Suprapubic skin (tissue), 4 donors: ENCODE measurements around the gene NAA15. TPM values are rescaled to one million over a fixed set of nuclear protein-coding genes. Genes with fewer than 3 reads are reported as not detected.

Source experiments
- DNase-seq, 2 donors: peaks; one replicate each; pipeline ENCODE4 v3.0.0-alpha.2; 2019; ENCODE audit warnings: low spot score in 2 of 2
- H3K27ac ChIP-seq: fragments of 200-600 bp; sonication (generic); one replicate; pipeline ENCODE4 v1.5.1; 2019
- H3K27me3 ChIP-seq: fragments of 200-600 bp; sonication (generic); one replicate; pipeline ENCODE4 v1.5.1; 2019
- H3K36me3 ChIP-seq: fragments of 200-600 bp; sonication (generic); one replicate; pipeline ENCODE4 v1.5.1; 2019
- H3K4me1 ChIP-seq: fragments of 200-600 bp; sonication (generic); one replicate; pipeline ENCODE4 v1.5.1; 2019
- H3K4me3 ChIP-seq: fragments of 200-600 bp; sonication (generic); one replicate; pipeline ENCODE4 v1.5.1; 2019; ENCODE audit warnings: mild to moderate bottlenecking
- H3K9me3 ChIP-seq: fragments of 200-600 bp; sonication (generic); one replicate; pipeline ENCODE4 v1.5.1; 2019
- CTCF ChIP-seq, 2 donors: fragments of 200-600 bp in 1 of 2; fragments of 450-650 bp in 1 of 2; sonication (generic) in 1 of 2; IDR thresholded peaks; one replicate each; pipeline ENCODE4 v1.5.1; 2016 to 2019; ENCODE audit warnings: antibody characterized with exemption in 2 of 2, mild to moderate bottlenecking in 1 of 2, moderate library complexity in 1 of 2
- EP300 ChIP-seq: sonication (generic); formaldehyde crosslinking; IDR thresholded peaks from one replicate; pipeline ENCODE4 v1.6.1; 2017; ENCODE audit warnings: antibody characterized with exemption
- POLR2A ChIP-seq, 2 donors: fragments of 450-650 bp; IDR thresholded peaks; one replicate each; pipeline ENCODE4 v1.6.1; 2017; ENCODE audit warnings: antibody characterized with exemption in 2 of 2, mild to moderate bottlenecking in 2 of 2, moderate library complexity in 2 of 2
- POLR2AphosphoS5 ChIP-seq, 3 donors: sonication (generic); formaldehyde crosslinking; IDR thresholded peaks; one replicate each; pipeline ENCODE4 v1.6.1; 2017; ENCODE audit warnings: antibody characterized with exemption in 3 of 3
- WGBS: methylation state at CpG from one replicate; pipeline ENCODE4 v1.1.5; 2018; 5-methylcytosine and 5-hydroxymethylcytosine counted together
- total RNA-seq, 4 donors: library from RNA; depleted of rRNA; stranded (reverse); fragments of >200 nt; gene quantifications; one replicate each; pipeline ENCODE4 v1.1.0, GENCODE V29; 2016

Gene NAA15
- total RNA-seq, 4 donors from 2014 or later, result 26.5 to 41.8 (median 27.8) TPM

DNA sequence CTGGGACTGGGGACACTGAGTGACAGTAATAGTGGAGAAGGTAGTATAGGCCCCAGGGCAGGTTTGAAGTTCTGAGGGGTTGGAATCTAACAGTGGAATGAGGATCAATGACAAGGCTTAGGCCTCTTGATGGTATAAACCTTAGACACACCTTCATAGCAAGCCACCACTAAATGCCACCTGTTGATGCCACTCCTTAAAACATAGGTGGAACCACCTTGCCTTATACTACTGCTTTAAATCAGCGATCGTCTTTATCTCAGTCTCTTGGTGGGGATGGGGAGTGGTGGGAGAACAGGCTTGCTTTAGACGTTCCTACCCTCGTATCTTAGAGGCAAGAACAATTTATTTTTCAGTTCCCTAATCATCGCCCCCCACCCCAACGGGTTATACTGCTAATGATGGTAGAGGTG is 153.8 kb downstream of the NAA15 start:
- Histone ChIP-seq H3K27ac (no peak overlapping the region), H3K4me3 (peak overlapping the region; percentile 84), H3K9me3 (no peaks in the 10 kb centered on the region), H3K27me3 (no peaks in the 10 kb centered on the region), H3K36me3 (no peaks in the 10 kb centered on the region), H3K4me1 (peaks cover 66% of the 10 kb centered on the region)
- 36% methylated on average over 6 of the region's 6 CpGs for WGBS
- no peak for DNase-seq
- TF ChIP-seq POLR2AphosphoS5 (IDR thresholded peaks at IDR 0.05) (no peak), POLR2A (IDR thresholded peaks at IDR 0.05) (no peak), EP300 (no peak), CTCF (IDR thresholded peaks at IDR 0.05) (no peak)

DNA sequence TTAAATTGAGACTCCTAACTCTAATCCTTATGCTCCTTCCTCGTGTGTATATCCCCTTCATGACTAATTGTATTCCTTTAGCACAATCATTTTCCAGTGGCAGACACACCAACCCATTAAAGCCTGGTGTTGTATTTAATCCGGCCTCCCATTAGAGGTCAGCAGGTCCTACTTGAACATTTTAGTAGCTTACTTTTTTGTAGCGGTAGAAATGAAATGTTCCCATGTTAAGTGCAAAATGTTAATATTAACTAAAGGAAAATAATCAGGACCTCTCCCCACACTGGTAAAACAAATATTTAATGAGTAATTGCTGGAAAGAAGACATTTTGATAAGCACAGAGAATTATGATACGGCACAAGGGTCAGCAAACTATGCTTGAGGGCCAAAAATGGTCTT is 156.0 kb downstream of the NAA15 start:
- no peaks in the 10 kb centered on the region for H3K36me3 ChIP-seq
- peaks cover 58% of the 10 kb centered on the region for H3K4me1 ChIP-seq
- no peaks in the 10 kb centered on the region for H3K9me3 ChIP-seq
- no peak overlapping the region for H3K27ac ChIP-seq
- no peak overlapping the region for H3K4me3 ChIP-seq
- no peaks in the 10 kb centered on the region for H3K27me3 ChIP-seq
- DNase-seq, result no peak
- 82% methylated on average over 4 of the region's 4 CpGs for WGBS
- TF ChIP-seq POLR2A (IDR thresholded peaks at IDR 0.05), result no peak
- no peak for TF ChIP-seq POLR2AphosphoS5 (IDR thresholded peaks at IDR 0.05)
- no peak for TF ChIP-seq CTCF (IDR thresholded peaks at IDR 0.05)
- TF ChIP-seq EP300, result no peak

DNA sequence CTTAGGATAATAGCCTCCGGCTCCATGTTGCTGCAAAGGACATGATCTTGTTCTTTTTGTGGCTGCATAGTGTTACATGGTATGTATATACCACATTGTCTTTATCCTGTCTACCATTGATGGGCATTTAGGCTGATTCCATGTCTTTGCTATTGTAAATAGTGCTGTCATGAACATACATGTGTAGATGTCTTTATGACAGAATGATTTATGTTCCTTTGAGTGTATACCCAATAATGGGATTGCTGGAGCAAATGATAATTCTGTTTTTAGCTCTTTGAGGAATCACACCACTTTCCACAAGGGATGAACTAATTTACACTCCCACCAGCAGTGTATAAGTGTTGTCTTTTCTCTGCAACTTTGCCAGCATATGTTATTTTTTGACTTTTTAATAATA is 157.2 kb downstream of the NAA15 start:
- H3K27me3 ChIP-seq, result no peaks in the 10 kb centered on the region
- H3K4me3 ChIP-seq, result no peak overlapping the region
- H3K36me3 ChIP-seq, result no peaks in the 10 kb centered on the region
- 92% methylated on average over 1 of the region's 1 CpG for WGBS
- H3K4me1 ChIP-seq, result peaks cover 51% of the 10 kb centered on the region
- TF ChIP-seq POLR2AphosphoS5 (IDR thresholded peaks at IDR 0.05), result no peak
- TF ChIP-seq POLR2A (IDR thresholded peaks at IDR 0.05), result no peak
- TF ChIP-seq CTCF (IDR thresholded peaks at IDR 0.05), result no peak
- TF ChIP-seq EP300, result no peak
- no peak for DNase-seq
- H3K27ac ChIP-seq, result no peak overlapping the region
- no peaks in the 10 kb centered on the region for H3K9me3 ChIP-seq

- Histone ChIP-seq H3K27me3 (no peaks in the 10 kb centered on the region), H3K4me3 (no peak overlapping the region), H3K9me3 (no peaks in the 10 kb centered on the region), H3K27ac (no peak overlapping the region), H3K4me1 (peaks cover 51% of the 10 kb centered on the region), H3K36me3 (no peaks in the 10 kb centered on the region)
- TF ChIP-seq POLR2AphosphoS5 (IDR thresholded peaks at IDR 0.05) (no peak), EP300 (no peak), POLR2A (IDR thresholded peaks at IDR 0.05) (no peak), CTCF (IDR thresholded peaks at IDR 0.05) (no peak)
- no peak for DNase-seq
- WGBS, result 77% methylated on average over 3 of the region's 3 CpGs
Observed at GRCh38 chr4:139458999-139459398, 157.7 kb downstream of the NAA15 start.

DNA sequence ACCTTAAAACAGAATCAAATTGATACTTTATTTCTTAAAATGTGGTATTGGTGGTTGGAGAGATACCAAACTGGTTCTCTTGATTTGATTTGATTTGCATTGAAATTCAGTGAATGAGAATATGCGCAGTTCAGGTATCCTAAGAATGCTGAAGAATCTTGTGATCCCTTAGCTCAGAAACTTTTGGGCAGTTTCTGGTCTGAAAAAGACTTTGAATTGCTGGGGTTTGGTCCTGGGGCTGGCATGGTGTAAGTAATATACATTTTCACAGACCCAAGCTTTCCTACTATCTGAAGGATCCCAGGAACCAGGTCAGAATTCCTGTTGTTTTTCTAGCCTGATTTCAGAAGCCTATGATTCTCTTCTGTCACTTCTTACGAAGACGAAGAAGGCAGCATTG is 159.3 kb downstream of the NAA15 start:
- no peak overlapping the region for H3K27ac ChIP-seq
- H3K4me3 ChIP-seq, result no peak overlapping the region
- DNase-seq, result no peak
- 96% methylated on average over 3 of the region's 3 CpGs for WGBS
- peaks cover 41% of the 10 kb centered on the region for H3K4me1 ChIP-seq
- no peaks in the 10 kb centered on the region for H3K27me3 ChIP-seq
- H3K36me3 ChIP-seq, result no peaks in the 10 kb centered on the region
- no peaks in the 10 kb centered on the region for H3K9me3 ChIP-seq
- TF ChIP-seq POLR2AphosphoS5 (IDR thresholded peaks at IDR 0.05), result no peak
- no peak for TF ChIP-seq EP300
- TF ChIP-seq POLR2A (IDR thresholded peaks at IDR 0.05), result no peak
- no peak for TF ChIP-seq CTCF (IDR thresholded peaks at IDR 0.05)
